Activated CD8-positive, alpha-beta memory T cell treated with anti-CD3 and anti-CD28 coated beads, Interleukin-2, amount 50 U/mL, for 4 hours (primary cell): ENCODE data around the gene MED13.
"Not testable (repeated sequence)": the region's sequence is repeated elsewhere in the genome, so short reads cannot be mapped to it uniquely, and the experiment has no call there.

ENCODE experiments used
- DNase-seq: peaks from one replicate; pipeline ENCODE4 v3.0.0-alpha.2; 2020

MED13 gene

GRCh38 chr17:62090021-62090824, 25.1 kb upstream of the MED13 start:
- DNase-seq = no peak

GRCh38 chr17:62089334-62089733, 24.3 kb upstream of the MED13 start:
- no peak for DNase-seq

- no peak for DNase-seq
These were observed 21.7 kb upstream of the MED13 start for GRCh38 chr17:62086737-62087136.

GRCh38 chr17:62085511-62086408, 20.7 kb upstream of the MED13 start:
- DNase-seq = no peak

- DNase-seq = no peak
These were observed 19.5 kb upstream of the MED13 start for GRCh38 chr17:62084585-62084984.

- no peak for DNase-seq
These were observed 18.6 kb upstream of the MED13 start for GRCh38 chr17:62083651-62084050.

GRCh38 chr17:62080647-62081046, 15.6 kb upstream of the MED13 start:
- DNase-seq = no peak

- no peak for DNase-seq
These were observed 12.9 kb upstream of the MED13 start for GRCh38 chr17:62078009-62078408.

GRCh38 chr17:62076864-62077788, 12.0 kb upstream of the MED13 start:
- no peak for DNase-seq

GRCh38 chr17:62075308-62075815, 10.3 kb upstream of the MED13 start:
- DNase-seq = no peak

GRCh38 chr17:62073993-62074392, 8.9 kb upstream of the MED13 start:
- DNase-seq = no peak

GRCh38 chr17:62072855-62073254, 7.8 kb upstream of the MED13 start:
- not testable (repeated sequence) for DNase-seq

GRCh38 chr17:62070900-62071299, 5.8 kb upstream of the MED13 start:
- DNase-seq = no peak

GRCh38 chr17:62067165-62068145, 2.4 kb upstream of the MED13 start:
- no peak for DNase-seq

GRCh38 chr17:62065611-62066468, 762 bp upstream of the MED13 start:
- peak; percentile 98 for DNase-seq

GRCh38 chr17:62064029-62064790, 868 bp downstream of the MED13 start:
- no peak for DNase-seq

GRCh38 chr17:62062944-62063343, 2.1 kb downstream of the MED13 start:
- DNase-seq = no peak

- no peak for DNase-seq
These were observed 2.8 kb downstream of the MED13 start for GRCh38 chr17:62062302-62062701.

GRCh38 chr17:62059414-62059813, 5.7 kb downstream of the MED13 start:
- DNase-seq = no peak

- no peak for DNase-seq
These were observed 6.5 kb downstream of the MED13 start for GRCh38 chr17:62058611-62059010.
